NCI-H2171 treated with DMSO at 0.1 percent for 48 hours (cell line): ENCODE results near the gene PRDM9.
"Not testable (repeated sequence)": the region's sequence is repeated elsewhere in the genome, so short reads cannot be mapped to it uniquely, and the experiment has no call there.

Source experiments
- DNase-seq: peaks from one replicate; lab custom pipeline; 2025; lab: John Stamatoyannopoulos, UW

PRDM9 gene

GRCh38 chr5:23507278-23507685 lies at the start of gene PRDM9:
Gene PRDM9, plus strand, starts transcription at chr5:23507609. Its CDS starts 1,425 bp downstream, at chr5:23509034.
- DNase-seq = no peak

GRCh38 chr5:23457780-23458179 lies 49.6 kb upstream of the PRDM9 start:
- DNase-seq = no peak

GRCh38 chr5:23459214-23459613 lies 48.2 kb upstream of the PRDM9 start:
- DNase-seq = no peak

- no peak for DNase-seq
Measured at GRCh38 chr5:23461576-23461975, 45.8 kb upstream of the PRDM9 start.

DNA sequence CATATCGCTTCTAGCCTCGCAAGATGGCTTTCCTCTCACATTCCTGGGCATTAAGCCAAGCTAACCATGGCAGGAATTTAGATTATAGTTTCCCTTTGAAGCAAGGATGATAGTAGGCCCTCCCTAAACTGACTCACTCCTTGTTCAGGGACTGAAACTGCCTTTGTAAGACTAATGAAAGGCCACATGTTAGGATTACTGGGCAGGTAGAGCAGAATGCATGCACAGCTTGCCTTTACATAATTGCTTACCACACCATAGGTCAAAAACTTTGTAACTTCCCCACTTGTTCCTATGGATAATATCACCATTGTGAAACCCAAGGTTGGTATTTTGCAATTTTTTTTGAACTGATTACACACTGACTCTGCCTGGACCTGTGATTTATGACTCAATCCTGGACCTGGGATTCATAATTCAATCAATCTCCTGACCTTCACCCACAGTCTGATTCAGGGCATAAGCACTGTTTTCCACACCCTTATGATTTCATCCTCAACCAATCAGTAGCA lies 41.0 kb upstream of the PRDM9 start:
- no peak for DNase-seq

DNA sequence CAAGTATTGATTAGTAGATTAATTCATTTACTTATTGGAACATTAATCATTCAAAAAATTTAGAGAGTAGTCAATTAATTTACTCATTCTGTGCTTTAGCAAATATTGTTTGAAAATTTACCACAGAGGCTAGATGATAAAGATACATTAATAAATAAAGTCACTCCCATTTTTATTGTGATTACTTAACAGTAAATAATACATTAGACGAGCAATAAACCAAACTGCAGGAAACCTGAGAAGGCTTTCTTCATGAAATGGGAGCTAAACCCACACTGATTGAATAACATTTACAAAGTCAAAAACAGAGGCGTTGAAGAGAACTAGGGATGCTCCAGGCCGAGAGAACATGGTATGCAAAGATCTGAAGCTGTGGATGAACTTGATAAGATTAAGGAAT lies 38.8 kb upstream of the PRDM9 start:
- DNase-seq = no peak

GRCh38 chr5:23473915-23474314 lies 33.5 kb upstream of the PRDM9 start:
- no peak for DNase-seq

GRCh38 chr5:23474315-23474714 lies 33.1 kb upstream of the PRDM9 start:
- no peak for DNase-seq

DNA sequence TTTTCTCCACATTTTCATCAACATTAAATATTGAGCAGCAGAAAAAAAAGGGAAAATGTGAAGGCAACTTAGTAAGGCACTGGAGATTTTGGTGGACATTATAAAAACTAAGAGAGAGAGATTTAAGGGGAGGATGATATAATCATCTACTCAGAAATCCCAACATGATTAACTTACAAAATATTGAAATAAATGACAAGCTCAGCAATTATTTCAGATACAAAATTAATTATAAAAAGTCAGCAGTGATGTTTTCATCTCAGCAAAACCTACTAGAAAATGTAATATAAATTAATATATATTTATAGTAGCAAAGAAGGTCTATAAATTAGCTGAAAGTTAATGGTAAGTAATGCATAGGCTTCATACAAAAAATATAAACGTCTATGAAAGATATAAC lies 30.8 kb upstream of the PRDM9 start:
- no peak for DNase-seq

DNA sequence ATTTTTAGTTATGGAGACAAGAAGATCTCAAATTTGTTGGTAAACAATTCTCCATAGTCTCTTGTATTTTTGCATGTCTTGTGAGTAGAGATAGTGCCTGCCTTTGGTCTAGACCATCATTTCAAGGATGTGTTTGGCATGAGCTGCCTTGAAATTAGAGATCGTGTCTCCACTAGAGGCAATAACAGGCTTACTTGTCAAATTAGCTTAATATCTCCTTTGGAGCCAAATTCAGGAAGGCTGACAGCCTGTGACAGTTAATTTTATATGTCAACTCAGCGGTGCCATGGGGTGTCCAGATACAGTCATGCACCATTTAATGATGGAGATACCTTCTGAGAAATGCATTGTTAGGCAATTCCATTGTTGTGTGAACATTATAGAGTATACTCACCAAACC lies 24.8 kb upstream of the PRDM9 start:
- no peak for DNase-seq

- no peak for DNase-seq
Measured at GRCh38 chr5:23483090-23483489, 24.3 kb upstream of the PRDM9 start.

GRCh38 chr5:23484096-23484495 lies 23.3 kb upstream of the PRDM9 start:
- DNase-seq = no peak

DNA sequence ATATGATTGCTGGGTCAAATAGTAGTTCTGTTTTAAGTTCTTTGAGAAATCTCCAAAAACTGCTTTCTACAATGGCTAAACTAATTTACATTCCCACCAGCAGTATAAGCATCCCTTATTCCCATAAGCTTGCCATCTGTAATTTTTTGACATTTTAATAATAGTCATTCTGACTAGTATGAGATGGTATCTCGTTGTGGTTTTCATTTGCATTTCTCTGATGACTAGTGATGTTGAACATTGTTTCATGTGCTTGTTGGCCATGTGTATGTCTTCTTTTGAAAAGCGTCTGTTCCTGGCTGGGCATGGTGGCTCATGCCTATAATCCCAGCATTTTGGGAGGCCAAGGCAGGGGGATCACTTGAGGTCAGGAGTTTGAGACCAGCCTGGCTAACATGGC lies 21.2 kb upstream of the PRDM9 start:
- not testable (repeated sequence) for DNase-seq

DNA sequence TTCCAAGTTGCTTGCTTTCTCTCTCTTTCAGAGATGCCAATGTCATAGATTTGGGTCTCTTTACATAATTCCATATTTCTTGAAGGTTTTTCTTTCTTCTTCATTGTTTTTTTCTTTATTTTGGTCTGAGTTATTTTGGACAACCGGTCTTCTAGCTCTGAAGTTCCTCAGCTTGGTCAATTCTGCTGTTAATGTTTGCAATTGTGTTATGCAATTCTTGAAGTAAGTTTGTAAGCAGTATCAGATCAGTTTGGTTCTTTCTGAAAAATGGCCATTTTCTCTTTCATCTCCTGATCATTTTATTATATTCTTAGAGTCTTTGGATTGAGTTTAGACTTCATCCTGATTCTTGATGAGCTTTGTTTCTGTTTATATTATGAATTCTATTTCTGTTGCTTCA lies 16.4 kb upstream of the PRDM9 start:
- DNase-seq = no peak

DNA sequence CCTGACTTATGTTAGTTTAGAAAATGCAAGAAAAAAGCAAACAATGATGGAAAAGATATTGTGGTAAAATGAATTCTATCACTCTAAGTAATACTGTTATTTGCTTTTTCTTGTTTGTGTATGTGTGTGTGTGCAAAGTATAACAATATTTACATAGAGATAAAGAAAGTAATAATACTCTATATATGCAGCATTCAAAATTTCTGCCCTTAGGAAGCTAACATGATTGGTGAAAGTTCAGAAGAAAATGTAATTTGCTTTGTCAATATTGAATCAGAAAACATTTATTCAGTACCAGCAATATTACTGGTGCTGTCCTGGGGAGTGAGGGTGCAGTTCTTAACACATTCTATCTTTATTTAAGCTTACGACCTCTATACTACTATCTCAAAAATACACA lies 12.9 kb upstream of the PRDM9 start:
- no peak for DNase-seq

DNA sequence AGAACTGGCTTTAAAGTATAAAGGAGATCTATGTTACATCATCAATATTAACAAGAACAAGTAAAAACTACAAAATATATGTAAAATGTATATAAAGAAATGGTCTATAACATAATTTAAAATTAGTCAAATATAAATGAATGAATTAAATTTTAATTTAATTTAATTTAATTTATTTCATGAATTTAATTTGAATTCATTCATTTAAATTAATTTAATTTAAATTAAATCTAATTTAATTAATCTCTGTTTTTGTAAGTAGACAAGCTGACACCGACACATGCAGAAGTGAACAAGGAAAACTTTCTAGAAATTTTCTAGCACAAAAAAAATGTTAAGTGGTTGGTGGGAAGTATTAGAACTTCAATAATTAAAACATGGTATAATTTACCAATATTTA lies 10.8 kb upstream of the PRDM9 start:
- DNase-seq = no peak

DNA sequence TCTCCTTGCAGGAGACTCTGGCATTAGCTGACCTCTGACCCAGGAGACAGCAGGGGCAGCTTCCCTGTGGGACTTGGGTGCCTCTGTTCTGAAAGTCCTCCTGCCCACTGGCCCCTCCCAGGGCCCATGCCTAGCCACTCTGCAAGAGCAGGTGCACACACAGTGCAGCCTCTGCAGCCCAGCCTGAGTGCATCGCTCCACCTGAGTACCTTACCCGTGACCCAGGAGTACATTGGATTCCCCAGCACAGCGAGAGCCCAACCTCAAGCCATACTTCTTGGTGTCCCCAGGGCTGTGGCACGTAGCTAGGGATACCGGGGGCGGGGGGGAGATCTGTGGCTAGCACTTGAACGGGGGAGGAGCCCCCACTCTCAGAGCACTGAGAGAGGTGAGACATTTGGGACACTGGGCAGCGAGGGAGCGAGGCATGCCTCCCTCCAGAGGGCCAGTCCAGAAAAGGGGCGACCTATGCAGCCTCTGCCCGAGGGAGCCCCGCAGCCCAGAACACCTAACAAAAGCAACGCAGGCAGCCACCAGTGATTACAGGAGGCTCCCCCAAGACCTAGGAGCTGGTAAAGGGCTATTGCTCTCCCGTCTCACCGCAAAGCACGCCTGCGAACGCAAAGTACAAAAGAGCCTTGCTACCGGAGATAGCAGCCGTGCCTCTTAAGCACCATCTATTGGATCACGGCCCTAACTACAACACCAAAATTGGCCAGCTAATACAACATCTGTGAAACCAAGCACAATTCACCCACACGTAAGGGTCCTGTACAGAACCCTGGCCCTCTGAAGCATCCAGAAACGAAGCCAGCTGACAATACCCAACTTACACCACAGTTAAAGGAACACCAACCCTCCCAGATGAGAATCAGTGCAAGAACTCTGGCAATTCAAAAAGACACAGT lies 826 bp upstream of the PRDM9 start:
- DNase-seq = peak; percentile 27

DNA sequence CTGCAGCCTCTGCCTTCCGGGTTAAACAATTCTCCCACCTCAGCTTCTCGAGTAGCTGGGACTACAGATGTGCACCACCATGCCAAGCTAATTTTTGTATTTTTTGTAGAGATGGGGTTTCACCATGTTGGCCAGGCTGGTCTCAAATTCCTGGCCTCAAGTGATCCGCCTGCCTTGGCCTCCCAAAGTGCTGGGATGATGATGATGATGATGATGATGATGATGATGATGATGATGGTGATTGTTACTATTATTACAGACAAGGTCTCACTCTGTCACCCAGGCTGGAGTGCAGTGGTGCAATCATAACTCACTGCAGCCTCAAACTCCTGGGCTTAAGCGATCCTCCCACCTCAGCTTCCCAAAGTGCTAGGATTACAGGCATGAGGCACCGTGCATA lies 3.0 kb downstream of the PRDM9 start:
- not testable (repeated sequence) for DNase-seq

- DNase-seq = no peak
Measured at GRCh38 chr5:23522553-23522952, 15.1 kb downstream of the PRDM9 start.

DNA sequence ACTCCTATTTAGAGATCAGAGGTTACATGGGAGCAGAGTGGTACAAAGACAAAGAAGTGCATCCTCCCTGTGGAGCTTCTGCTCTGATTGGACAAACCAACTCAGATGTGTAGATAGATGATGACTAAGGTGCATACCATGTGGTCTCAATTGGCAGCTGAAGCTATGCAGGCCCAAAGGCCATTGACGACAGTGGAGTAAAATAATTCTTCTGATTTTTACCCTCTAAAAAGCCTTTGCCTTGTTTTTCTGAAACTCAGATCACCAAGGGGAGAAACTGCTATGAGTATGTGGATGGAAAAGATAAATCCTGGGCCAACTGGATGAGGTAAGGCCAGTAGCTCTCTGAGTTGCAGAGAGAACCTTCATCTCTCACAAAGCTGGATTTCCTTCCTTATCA lies 15.6 kb downstream of the PRDM9 start:
- no peak for DNase-seq

DNA sequence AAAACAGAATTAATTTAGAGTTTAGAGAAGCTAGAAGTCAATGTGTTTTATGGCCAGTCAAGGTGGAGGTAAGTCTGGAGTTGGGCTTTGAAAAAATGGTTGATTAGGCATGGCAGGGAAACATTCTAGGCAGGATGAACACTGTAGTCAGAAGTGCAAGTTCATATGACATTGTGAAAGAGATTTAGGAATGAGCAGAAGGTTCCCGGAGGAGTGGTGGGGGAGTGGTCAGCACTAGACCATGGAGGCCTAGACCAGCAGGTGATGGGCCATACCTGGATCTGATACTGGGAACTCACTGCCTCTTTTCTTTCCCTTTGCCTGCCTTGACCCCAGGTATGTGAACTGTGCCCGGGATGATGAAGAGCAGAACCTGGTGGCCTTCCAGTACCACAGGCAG lies 16.6 kb downstream of the PRDM9 start:
- no peak for DNase-seq

- no peak for DNase-seq
Measured at GRCh38 chr5:23525751-23526150, 18.3 kb downstream of the PRDM9 start.

DNA sequence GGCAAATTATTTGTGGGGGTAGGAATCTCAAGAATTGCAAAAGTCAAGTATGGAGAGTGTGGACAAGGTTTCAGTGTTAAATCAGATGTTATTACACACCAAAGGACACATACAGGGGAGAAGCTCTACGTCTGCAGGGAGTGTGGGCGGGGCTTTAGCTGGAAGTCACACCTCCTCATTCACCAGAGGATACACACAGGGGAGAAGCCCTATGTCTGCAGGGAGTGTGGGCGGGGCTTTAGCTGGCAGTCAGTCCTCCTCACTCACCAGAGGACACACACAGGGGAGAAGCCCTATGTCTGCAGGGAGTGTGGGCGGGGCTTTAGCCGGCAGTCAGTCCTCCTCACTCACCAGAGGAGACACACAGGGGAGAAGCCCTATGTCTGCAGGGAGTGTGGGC lies 19.2 kb downstream of the PRDM9 start:
- DNase-seq = not testable (repeated sequence)
